H1 (cell line): ENCODE measurements around the gene ACSL4. TPM values are rescaled to one million over a fixed set of nuclear protein-coding genes. Genes with fewer than 3 reads are reported as not detected.

Experiments
- ASH2L ChIP-seq: fragments of 200-600, 300-600 bp; sonication (generic); IDR thresholded peaks from one replicate; pipeline ENCODE4 v1.7.1; 2017; ENCODE audit warnings: low read length
- KDM5A ChIP-seq: fragments of 200-600 bp; IDR thresholded peaks from 2 replicates; pipeline ENCODE4 v1.7.1; 2012; ENCODE audit warnings: mild to moderate bottlenecking, low read length, inconsistent platforms, mixed read lengths
- PHF8 ChIP-seq: fragments of 200-600 bp; sonication (generic); conservative IDR thresholded peaks from 2 replicates; pipeline ENCODE4 v1.7.1; 2012; ENCODE audit warnings: low read depth, mild to moderate bottlenecking, inconsistent platforms, low read length, moderate library complexity
- POLR2A ChIP-seq, 2 experiments: IDR thresholded peaks; 1 replicate in 1 of 2; 2 replicates in 1 of 2; pipeline ENCODE4 v1.6.1; 2011; ENCODE audit warnings: low read depth in 2 of 2, low read length in 2 of 2, mild to moderate bottlenecking in 2 of 2; ENCODE audit errors: control extremely low read depth in 1 of 2
- SIN3A ChIP-seq, 2 experiments: IDR thresholded peaks in 1 of 2; conservative IDR thresholded peaks in 1 of 2; 2 replicates each; pipeline ENCODE4 v1.6.1; 2011 to 2012; ENCODE audit warnings: low read length in 2 of 2, improper control_type of control experiment in 1 of 2, low read depth in 1 of 2, mild to moderate bottlenecking in 1 of 2
- TAF1 ChIP-seq: IDR thresholded peaks from 2 replicates; pipeline ENCODE4 v1.6.1; 2011; ENCODE audit warnings: mild to moderate bottlenecking, low read depth, low read length
- TAF7 ChIP-seq: optimal IDR thresholded peaks from 2 replicates; pipeline ENCODE3; 2011; ENCODE audit warnings: low read depth, mild to moderate bottlenecking, inconsistent platforms, low read length, moderate library complexity, borderline replicate concordance
- polyA plus RNA-seq, 7 experiments: library from polyadenylated mRNA; depleted of rRNA in 3 of 7; stranded (reverse) in 5 of 7; unstranded in 2 of 7; fragments of >200 nt in 5 of 7; fragments of 200-250 nt in 2 of 7; gene quantifications; 1 replicate in 5 of 7; 2 replicates in 1 of 7; 4 replicates in 1 of 7; pipeline versions ENCODE4 v1.2.1 to v1.2.3, GENCODE V29; 2011 to 2013; ENCODE audit warnings: missing spikeins in 2 of 7, mixed read lengths in 2 of 7
- total RNA-seq: library from RNA; stranded (reverse); fragmentation: NEBNext Ultra II Directional; extraction: Animal tissue kit (Norgen Biotek cat#: 25700); gene quantifications from 2 replicates; pipeline ENCODE4 v1.2.1, GENCODE V29; 2021
- TF ChIP-seq, protein P1 (sequence below): IDR thresholded peaks from 2 replicates; pipeline ENCODE4 v1.6.1; 2012; ENCODE audit warnings: inconsistent platforms

The ACSL4 gene
- total and polyA plus RNA-seq, 2 of the 8 experiments (the other 6 are each of a cell fraction or from before 2014, with no cell fraction given), result 11.3 to 47.0 TPM

- TF ChIP-seq, protein P1, sequence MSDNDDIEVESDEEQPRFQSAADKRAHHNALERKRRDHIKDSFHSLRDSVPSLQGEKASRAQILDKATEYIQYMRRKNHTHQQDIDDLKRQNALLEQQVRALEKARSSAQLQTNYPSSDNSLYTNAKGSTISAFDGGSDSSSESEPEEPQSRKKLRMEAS, result peak; percentile 68; the same call in 1 of the 2 replicates
- TF ChIP-seq SIN3A (conservative IDR thresholded peaks at IDR 0.05 in 1 of 2, IDR thresholded peaks at IDR 0.05 in 1 of 2; ENCODE audit: low read depth in 1 of 2, low read length in 2 of 2) (peak in 1 of 2 experiments; percentile 53; a peak in 2 of 4 replicates), TAF1 (peak; percentile 47; the same call in 1 of the 2 replicates), PHF8 (peak; percentile 48; the same call in 1 of the 2 replicates), POLR2A (IDR thresholded peaks at IDR 0.05; ENCODE audit: control extremely low read depth in 1 of 2, low read depth in 2 of 2, low read length in 2 of 2) (peak in 1 of 2 experiments; percentile 63; a peak in 2 of 3 replicates), TAF7 (peak; percentile 15), KDM5A (no peak), ASH2L (peak; percentile 53)
Observed at GRCh38 chrX:109732807-109733612, at the start of gene ACSL4 (continued).
